ENCODE data around the gene OSTF1.

The OSTF1 gene

DNA sequence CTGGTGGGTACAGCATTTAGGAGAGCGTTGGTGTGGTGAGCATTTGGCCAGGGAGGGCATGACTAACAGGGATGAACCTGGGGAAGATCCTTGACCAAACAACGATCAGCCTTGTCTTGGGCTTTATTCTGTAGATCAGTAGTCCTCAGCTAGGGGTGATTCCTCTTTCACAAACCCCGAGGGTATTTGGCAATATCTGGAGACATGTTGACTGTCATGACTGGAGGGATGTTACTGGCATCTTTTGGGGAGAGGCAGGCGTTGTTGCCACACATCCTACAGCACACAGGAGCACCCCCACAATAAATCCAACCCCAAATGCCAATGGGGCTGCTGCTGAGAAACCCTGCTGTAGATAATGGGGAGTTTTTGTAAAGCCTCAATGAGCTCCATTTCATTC lies 43.9 kb downstream of the OSTF1 start:
- in situ Hi-C loops (cut with MboI; ENCODE audit: low sequenced_read_pairs, unreplicated experiment) = no loop called here
- TF ChIP-seq, protein P1, sequence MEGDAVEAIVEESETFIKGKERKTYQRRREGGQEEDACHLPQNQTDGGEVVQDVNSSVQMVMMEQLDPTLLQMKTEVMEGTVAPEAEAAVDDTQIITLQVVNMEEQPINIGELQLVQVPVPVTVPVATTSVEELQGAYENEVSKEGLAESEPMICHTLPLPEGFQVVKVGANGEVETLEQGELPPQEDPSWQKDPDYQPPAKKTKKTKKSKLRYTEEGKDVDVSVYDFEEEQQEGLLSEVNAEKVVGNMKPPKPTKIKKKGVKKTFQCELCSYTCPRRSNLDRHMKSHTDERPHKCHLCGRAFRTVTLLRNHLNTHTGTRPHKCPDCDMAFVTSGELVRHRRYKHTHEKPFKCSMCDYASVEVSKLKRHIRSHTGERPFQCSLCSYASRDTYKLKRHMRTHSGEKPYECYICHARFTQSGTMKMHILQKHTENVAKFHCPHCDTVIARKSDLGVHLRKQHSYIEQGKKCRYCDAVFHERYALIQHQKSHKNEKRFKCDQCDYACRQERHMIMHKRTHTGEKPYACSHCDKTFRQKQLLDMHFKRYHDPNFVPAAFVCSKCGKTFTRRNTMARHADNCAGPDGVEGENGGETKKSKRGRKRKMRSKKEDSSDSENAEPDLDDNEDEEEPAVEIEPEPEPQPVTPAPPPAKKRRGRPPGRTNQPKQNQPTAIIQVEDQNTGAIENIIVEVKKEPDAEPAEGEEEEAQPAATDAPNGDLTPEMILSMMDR (IDR thresholded peaks at IDR 0.05; ENCODE audit: borderline replicate concordance, control extremely low read depth, extremely low read depth, insufficient read depth, missing control alignments) = no peak
- no peak for DNase-seq (ENCODE audit: low spot score)

DNA sequence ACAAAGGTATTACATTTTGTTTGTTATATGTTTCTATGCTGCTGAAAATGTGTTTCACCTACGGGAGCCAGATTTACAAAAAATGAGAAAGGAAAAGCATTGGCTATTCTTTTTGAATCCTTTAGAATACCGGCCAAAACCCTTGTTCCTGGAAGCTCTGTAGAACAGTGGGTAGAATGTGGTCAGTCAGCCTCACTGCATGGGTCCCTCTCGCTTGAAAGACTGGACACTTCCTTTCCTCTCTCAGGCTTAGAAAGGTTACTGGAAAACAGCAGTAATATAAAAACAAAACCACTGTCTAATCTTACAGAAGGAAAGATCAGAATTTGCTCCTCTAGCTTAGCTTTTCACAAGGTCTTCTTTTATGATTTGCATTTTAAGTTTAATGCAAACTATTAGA lies 45.1 kb downstream of the OSTF1 start:
- in situ Hi-C loops (cut with MboI; ENCODE audit: low sequenced_read_pairs, unreplicated experiment) = no loop called here
- TF ChIP-seq, protein P1 (IDR thresholded peaks at IDR 0.05; ENCODE audit: borderline replicate concordance, control extremely low read depth, extremely low read depth, insufficient read depth, missing control alignments) = no peak
- DNase-seq (ENCODE audit: low spot score) = no peak

DNA sequence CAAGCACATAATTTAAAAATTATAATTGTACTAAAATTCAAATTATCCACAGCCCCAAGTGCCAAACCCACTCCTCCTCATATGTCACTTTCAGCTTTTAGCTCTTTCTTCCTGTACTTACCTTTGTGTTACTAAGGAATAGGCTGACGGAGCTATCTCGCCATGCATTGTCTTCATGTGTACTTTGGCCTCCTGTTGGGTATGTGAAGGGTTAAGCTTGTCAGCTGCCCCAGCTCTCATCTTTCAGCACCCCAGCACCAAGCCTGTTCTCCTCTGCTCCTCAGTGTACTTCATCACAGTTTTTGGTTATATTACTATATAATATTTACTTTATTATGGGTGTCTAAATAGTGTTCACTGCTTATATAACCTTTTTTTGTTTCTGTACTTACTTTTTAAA lies 46.2 kb downstream of the OSTF1 start:
- in situ Hi-C loops (cut with MboI; ENCODE audit: low sequenced_read_pairs, unreplicated experiment) = no loop called here
- TF ChIP-seq, protein P1 (IDR thresholded peaks at IDR 0.05; ENCODE audit: borderline replicate concordance, control extremely low read depth, extremely low read depth, insufficient read depth, missing control alignments) = no peak
- no peak for DNase-seq (ENCODE audit: low spot score)

DNA sequence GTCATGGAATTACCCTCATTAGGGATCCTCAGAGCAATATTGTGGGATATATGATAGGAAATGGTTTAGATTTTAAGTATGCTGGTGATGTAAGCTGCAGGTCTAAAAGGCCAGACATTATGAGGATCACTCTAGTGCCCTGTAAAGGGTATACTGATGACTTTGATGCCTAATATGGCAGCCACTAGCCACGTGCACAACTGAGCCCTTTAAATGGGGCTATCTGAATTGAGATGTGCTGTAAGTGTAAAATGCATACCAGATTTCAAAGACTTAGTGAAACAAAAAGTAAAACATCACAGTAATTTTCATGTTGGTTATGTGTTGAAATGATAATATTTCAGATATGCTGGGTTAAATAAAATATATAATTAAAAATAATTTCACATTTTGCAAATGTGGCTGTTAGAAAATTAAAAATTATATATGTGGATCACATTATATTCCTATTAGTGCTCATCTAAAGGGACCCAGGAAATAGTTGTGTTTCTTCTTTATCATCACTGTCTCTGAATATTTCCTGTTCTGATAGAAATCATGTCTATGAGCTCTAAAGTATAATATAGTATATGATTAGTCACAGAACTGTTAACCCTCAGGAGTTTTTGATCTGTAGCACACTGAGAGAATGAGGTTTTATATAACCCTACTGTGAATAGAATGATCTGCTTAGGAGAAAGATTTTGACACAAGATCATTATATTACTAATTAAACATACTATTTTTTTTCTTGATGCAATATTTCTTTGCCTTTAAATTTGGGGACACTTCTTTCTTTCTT lies 50.1 kb downstream of the OSTF1 start:
- in situ Hi-C loops (cut with MboI; ENCODE audit: low sequenced_read_pairs, unreplicated experiment) = no loop called here
- TF ChIP-seq, protein P1 (IDR thresholded peaks at IDR 0.05; ENCODE audit: borderline replicate concordance, control extremely low read depth, extremely low read depth, insufficient read depth, missing control alignments) = no peak
- DNase-seq (ENCODE audit: low spot score) = no peak

DNA sequence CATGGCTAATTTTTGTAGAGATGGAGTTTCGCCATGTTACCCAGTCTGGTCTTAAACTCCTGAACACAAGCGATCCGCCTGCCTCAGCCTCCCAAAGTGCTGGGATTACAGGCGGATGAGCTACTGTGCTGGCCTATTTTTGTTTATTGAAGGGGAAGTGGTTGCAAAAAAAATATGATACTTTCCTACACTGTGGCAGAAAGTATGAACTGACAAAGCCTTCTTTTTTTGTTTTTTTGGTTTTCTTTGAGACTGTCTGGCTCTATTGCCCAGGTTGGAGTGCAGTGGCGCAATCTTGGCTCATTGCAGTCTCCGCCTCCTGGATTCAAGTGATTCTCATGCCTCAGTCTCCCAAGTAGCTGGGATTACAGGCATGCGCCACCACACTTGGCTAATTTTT lies 50.9 kb downstream of the OSTF1 start:
- no peak for DNase-seq (ENCODE audit: low spot score)
- TF ChIP-seq, protein P1 (IDR thresholded peaks at IDR 0.05; ENCODE audit: borderline replicate concordance, control extremely low read depth, extremely low read depth, insufficient read depth, missing control alignments) = no peak
- in situ Hi-C loops (cut with MboI; ENCODE audit: low sequenced_read_pairs, unreplicated experiment) = no loop called here

DNA sequence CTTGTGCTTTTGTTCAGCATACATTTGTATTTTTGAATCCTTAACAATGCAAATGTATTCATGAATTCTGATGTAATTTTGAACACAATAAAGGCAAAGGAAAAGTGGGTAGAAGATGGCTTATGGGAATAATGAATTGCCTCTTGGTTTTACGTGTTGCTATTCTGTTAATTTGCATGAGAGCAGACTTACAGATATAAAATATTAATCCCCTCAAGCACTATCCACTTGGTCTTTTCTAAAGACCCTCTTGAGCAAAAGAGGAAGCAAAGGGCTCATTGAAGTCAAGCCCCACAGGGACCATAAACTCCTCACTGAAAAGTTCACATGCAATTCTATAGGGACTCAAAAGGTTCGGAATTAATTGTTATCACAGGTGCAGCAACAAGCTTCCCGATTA lies 51.9 kb downstream of the OSTF1 start:
- in situ Hi-C loops (cut with MboI; ENCODE audit: low sequenced_read_pairs, unreplicated experiment) = no loop called here
- DNase-seq (ENCODE audit: low spot score) = no peak
- TF ChIP-seq, protein P1 (IDR thresholded peaks at IDR 0.05; ENCODE audit: borderline replicate concordance, control extremely low read depth, extremely low read depth, insufficient read depth, missing control alignments) = no peak

Data from GM13976 (cell line).